Lower leg skin (tissue), 3 donors: ENCODE results near the gene PICALM.

Experiments
- POLR2A ChIP-seq, 2 donors: fragments of 450-650 bp; IDR thresholded peaks; one replicate each; pipeline ENCODE4 v1.6.1; 2016 to 2017; ENCODE audit warnings: antibody characterized with exemption in 2 of 2, mild to moderate bottlenecking in 1 of 2, moderate library complexity in 1 of 2
- TF ChIP-seq, protein P1 (sequence below), 3 donors: fragments of 450-650 bp; IDR thresholded peaks; one replicate each; pipeline ENCODE4 v1.5.1; 2016; ENCODE audit warnings: antibody characterized with exemption in 3 of 3, mild to moderate bottlenecking in 3 of 3, moderate library complexity in 2 of 3

DNA sequence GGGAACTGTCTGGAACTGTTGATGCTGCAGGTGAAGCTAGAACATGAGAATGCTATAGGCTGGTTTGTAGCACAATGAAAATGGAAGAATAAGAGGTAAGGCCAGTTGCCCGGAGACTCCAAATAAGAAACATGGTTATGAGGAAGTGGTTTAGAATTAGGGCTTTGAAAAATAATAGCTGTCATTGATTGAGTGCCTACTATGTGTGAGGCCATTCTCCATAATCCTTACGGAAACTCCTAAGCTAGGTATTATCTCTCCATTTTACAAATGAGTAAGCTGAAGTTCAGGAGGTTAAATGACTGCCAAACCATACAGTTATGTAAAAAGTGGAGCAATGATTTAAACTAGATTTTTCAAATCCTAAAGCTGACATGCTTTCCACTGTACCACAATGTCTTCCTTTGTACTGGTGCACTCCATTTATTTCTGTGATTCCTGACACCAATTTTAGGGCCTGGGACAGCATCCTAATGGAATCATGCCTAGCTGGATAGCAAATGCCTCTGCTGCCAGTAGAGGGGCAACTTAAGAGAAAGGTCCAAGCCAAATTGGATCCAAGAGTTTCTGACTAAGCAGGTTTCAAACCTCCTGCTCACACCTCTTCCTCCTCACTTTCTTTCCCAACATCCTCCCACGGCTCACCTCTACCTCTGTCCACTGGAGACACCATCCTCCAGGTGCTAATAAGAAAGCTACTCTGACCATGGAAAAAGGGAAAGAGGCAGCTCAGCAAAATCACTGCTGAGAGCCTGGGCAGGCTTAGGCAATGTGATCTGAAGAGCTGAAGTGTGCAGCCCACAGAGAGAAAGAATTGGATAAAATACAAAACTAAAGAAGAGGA is 46.9 kb upstream of the PICALM start:
- TF ChIP-seq, protein P1, sequence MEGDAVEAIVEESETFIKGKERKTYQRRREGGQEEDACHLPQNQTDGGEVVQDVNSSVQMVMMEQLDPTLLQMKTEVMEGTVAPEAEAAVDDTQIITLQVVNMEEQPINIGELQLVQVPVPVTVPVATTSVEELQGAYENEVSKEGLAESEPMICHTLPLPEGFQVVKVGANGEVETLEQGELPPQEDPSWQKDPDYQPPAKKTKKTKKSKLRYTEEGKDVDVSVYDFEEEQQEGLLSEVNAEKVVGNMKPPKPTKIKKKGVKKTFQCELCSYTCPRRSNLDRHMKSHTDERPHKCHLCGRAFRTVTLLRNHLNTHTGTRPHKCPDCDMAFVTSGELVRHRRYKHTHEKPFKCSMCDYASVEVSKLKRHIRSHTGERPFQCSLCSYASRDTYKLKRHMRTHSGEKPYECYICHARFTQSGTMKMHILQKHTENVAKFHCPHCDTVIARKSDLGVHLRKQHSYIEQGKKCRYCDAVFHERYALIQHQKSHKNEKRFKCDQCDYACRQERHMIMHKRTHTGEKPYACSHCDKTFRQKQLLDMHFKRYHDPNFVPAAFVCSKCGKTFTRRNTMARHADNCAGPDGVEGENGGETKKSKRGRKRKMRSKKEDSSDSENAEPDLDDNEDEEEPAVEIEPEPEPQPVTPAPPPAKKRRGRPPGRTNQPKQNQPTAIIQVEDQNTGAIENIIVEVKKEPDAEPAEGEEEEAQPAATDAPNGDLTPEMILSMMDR (IDR thresholded peaks at IDR 0.05) = no peak
- TF ChIP-seq POLR2A (IDR thresholded peaks at IDR 0.05) = no peak
